Uterus (tissue), 4 donors: ENCODE measurements around the gene PVRIG. TPM values are rescaled to one million over a fixed set of nuclear protein-coding genes. Genes with fewer than 3 reads are reported as not detected.
"Not testable (repeated sequence)": the region's sequence is repeated elsewhere in the genome, so short reads cannot be mapped to it uniquely, and the experiment has no call there.

Experiments used
- DNase-seq, 2 donors: peaks; one replicate each; pipeline ENCODE4 v3.0.0-alpha.2; 2019 to 2020
- H3K27ac ChIP-seq, 2 donors: fragments of 200-600 bp; sonication (generic); 1 replicate in 1 of 2; 2 replicates in 1 of 2; pipeline ENCODE4 v1.5.1; 2016 to 2018
- H3K27me3 ChIP-seq, 2 donors: fragments of 200-600 bp; sonication (generic); one replicate each; pipeline ENCODE4 v1.5.1; 2018 to 2019; ENCODE audit warnings: control low read depth in 1 of 2
- H3K36me3 ChIP-seq, 2 donors: fragments of 200-600 bp; sonication (generic); one replicate each; pipeline ENCODE4 v1.5.1; 2019; ENCODE audit warnings: control low read depth in 1 of 2
- H3K4me1 ChIP-seq, 2 donors: fragments of 200-600 bp; sonication (generic); one replicate each; pipeline ENCODE4 v1.5.1; 2018 to 2019; ENCODE audit warnings: control low read depth in 1 of 2
- H3K4me3 ChIP-seq, 2 donors: fragments of 200-600 bp; sonication (generic); 1 replicate in 1 of 2; 2 replicates in 1 of 2; pipeline ENCODE4 v1.5.1; 2018 to 2019; ENCODE audit warnings: mild to moderate bottlenecking in 1 of 2
- H3K9me3 ChIP-seq, 2 donors: fragments of 200-600 bp; sonication (generic); one replicate each; pipeline ENCODE4 v1.5.1; 2019; ENCODE audit warnings: control low read depth in 1 of 2
- CTCF ChIP-seq, 4 experiments: fragments of 200-600 bp in 2 of 4; fragments of 450-650 bp in 2 of 4; sonication (generic) in 2 of 4; IDR thresholded peaks; one replicate each; pipeline ENCODE4 v1.5.1; 2016 to 2019; ENCODE audit warnings: antibody characterized with exemption in 4 of 4, mild to moderate bottlenecking in 2 of 4, moderate library complexity in 1 of 4
- POLR2A ChIP-seq, 2 donors: fragments of 450-650 bp; IDR thresholded peaks; one replicate each; pipeline ENCODE4 v1.6.1; 2016; ENCODE audit warnings: antibody characterized with exemption in 2 of 2, mild to moderate bottlenecking in 1 of 2, moderate library complexity in 1 of 2
- intact Hi-C: fragments of 100-400 bp; cut with DNase I; formaldehyde crosslinking; loops from one replicate; pipeline ENCODE4 v1.15.1; 2023; ENCODE audit warnings: low total_unique reads
- total RNA-seq, 4 donors: library from RNA; depleted of rRNA in 3 of 4; stranded (reverse); fragments of >200 nt in 3 of 4; gene quantifications; one replicate each; pipeline versions ENCODE4 v1.1.0 to v1.2.4, GENCODE V29; 2014 to 2023
- donor health status: DM: yes; HTN: yes; CAD: no.

PVRIG gene
- total RNA-seq, 4 donors from 2014 or later: 0.21 TPM; not detected in 3

GRCh38 chr7:100192969-100193368, 26.8 kb upstream of the PVRIG start:
- Histone ChIP-seq H3K4me1 (no peaks in the 10 kb centered on the region), H3K27me3 (no peaks in the 10 kb centered on the region), H3K27ac (no peak overlapping the region), H3K4me3 (no peak overlapping the region), H3K36me3 (no peaks in the 10 kb centered on the region), H3K9me3 (no peaks in the 10 kb centered on the region)
- DNase-seq: no peak
- intact Hi-C loops: no loop called here
- TF ChIP-seq POLR2A (IDR thresholded peaks at IDR 0.05): no peak

DNA sequence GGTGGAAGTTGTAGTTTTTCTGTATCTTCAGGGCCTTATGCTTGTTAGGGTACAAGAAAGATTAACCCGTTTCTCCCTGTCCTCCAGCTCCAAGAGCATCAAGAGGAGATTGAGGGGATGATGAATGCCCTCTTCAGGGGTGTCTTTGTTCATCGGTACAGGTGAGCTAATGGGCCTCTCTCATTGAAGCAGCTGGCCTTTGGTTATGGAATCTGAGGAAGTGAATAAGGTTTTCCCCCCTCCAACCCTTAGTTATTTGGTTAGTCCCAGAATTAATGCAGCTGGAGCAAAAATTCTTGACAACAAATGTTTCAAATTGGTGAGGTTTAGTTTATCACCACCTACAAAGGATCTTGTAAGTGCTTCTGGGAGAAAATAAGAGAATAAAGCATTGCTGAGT, 24.5 kb upstream of the PVRIG start:
- DNase-seq: no peak
- H3K4me3 ChIP-seq: no peak overlapping the region
- intact Hi-C loops: no loop called here
- no peaks in the 10 kb centered on the region for H3K9me3 ChIP-seq
- no peak overlapping the region for H3K27ac ChIP-seq
- H3K27me3 ChIP-seq: no peaks in the 10 kb centered on the region
- no peaks in the 10 kb centered on the region for H3K4me1 ChIP-seq
- no peak for TF ChIP-seq CTCF (IDR thresholded peaks at IDR 0.05)
- TF ChIP-seq POLR2A (IDR thresholded peaks at IDR 0.05): no peak
- H3K36me3 ChIP-seq: no peaks in the 10 kb centered on the region

- DNase-seq, H3K36me3 ChIP-seq, H3K27ac ChIP-seq, H3K27me3 ChIP-seq, H3K4me1 ChIP-seq, H3K4me3 ChIP-seq, intact Hi-C loops, H3K9me3 ChIP-seq: not testable (repeated sequence)
These were observed 23.8 kb upstream of the PVRIG start for GRCh38 chr7:100195901-100196322.

GRCh38 chr7:100198266-100198665, 21.5 kb upstream of the PVRIG start:
- Histone ChIP-seq H3K36me3 (no peaks in the 10 kb centered on the region), H3K27me3 (no peaks in the 10 kb centered on the region), H3K27ac (no peak overlapping the region), H3K4me3 (no peak overlapping the region), H3K9me3 (no peaks in the 10 kb centered on the region), H3K4me1 (no peaks in the 10 kb centered on the region)
- DNase-seq: no peak
- intact Hi-C loops: no loop called here
- TF ChIP-seq POLR2A (IDR thresholded peaks at IDR 0.05): no peak
- no peak for TF ChIP-seq CTCF (IDR thresholded peaks at IDR 0.05)

DNA sequence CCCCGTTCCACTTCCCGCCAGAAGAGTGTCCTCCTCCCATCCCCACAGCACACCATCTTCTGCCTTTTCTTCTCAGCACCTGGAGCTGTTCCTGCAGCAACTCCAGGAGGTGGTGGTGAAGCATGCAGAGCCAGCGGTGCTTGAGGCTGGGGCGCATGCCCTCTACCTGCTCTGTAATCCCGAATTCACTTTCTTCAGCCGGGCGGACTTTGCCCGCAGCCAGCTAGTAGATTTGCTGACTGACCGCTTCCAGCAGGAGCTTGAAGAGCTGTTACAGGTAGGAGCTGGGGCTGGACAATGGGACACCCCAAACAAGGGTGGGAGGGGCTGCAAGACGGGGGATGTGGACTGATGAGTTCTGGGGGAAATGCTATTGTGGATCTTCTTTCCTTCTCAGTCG, 19.1 kb upstream of the PVRIG start:
- no peaks in the 10 kb centered on the region for H3K9me3 ChIP-seq
- intact Hi-C loops: no loop called here
- no peaks in the 10 kb centered on the region for H3K36me3 ChIP-seq
- DNase-seq: no peak
- H3K4me3 ChIP-seq: no peak overlapping the region
- no peak overlapping the region for H3K27ac ChIP-seq
- H3K27me3 ChIP-seq: no peaks in the 10 kb centered on the region
- H3K4me1 ChIP-seq: no peaks in the 10 kb centered on the region
- TF ChIP-seq POLR2A (IDR thresholded peaks at IDR 0.05) (no peak), CTCF (IDR thresholded peaks at IDR 0.05) (no peak)

DNA sequence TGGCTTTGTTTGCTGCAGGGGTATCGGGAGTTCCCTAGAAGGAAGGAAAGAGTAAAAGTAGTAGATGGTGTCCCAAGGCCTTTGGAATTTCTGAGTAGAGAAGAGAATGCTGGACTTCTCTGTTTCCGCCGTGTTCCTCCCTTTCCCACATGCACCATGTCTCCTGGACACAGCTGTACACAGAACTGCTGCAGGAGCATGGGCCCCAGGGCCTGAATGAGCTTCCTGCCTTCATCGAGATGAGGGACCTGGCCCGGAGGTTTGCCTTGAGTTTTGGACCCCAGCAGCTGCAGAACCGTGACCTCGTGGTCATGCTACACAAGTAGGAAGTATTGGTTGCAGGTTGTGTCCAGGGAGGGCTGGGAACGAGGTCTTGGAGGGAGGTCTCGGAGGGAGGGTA, 15.3 kb upstream of the PVRIG start:
- no peaks in the 10 kb centered on the region for H3K36me3 ChIP-seq
- intact Hi-C loops: no loop called here
- no peak for TF ChIP-seq POLR2A (IDR thresholded peaks at IDR 0.05)
- TF ChIP-seq CTCF (IDR thresholded peaks at IDR 0.05): no peak
- no peak overlapping the region for H3K27ac ChIP-seq
- no peaks in the 10 kb centered on the region for H3K27me3 ChIP-seq
- H3K4me3 ChIP-seq: no peak overlapping the region
- H3K4me1 ChIP-seq: no peaks in the 10 kb centered on the region
- no peak for DNase-seq
- no peaks in the 10 kb centered on the region for H3K9me3 ChIP-seq
